HepG2 (cell line): ENCODE data around the gene TMEM39B. TPM values are rescaled to one million over a fixed set of nuclear protein-coding genes. Genes with fewer than 3 reads are reported as not detected.

Source experiments
- ATAC-seq: fragments of 200-7000 bp; cut with Tn5 transposase; 3 replicates; pipeline ENCODE4 v1.9.1; 2020; ENCODE audit warnings: mild to moderate bottlenecking, moderate library complexity
- BruUV-seq: library from RNA; stranded (reverse); fragments of 400-500 nt; replicated peaks from 2 replicates; lab custom pipeline; 2021; lab: Mats Ljungman, UMichigan
- CTCF ChIA-PET: fragments of 300-600 bp; formaldehyde crosslinking; extraction: SDS; loops from one replicate; lab custom pipeline; 2021; ENCODE audit warnings: low total read pairs, inconsistent platforms, low intra/inter-chr PET ratio; lab: Yijun Ruan, JAX
- POLR2A ChIA-PET: fragments of 350-600 bp; sonication (Branson Sonifier 250); formaldehyde crosslinking; loops from one replicate; lab custom pipeline; 2020; ENCODE audit warnings: antibody characterized with exemption, inconsistent platforms; lab: Yijun Ruan, JAX
- DNase-seq: peaks from one replicate; pipeline ENCODE4 v3.0.0-alpha.2; 2015; ENCODE audit warnings: low spot score
- FAIRE-seq: peaks from 3 replicates; lab custom pipeline; 2011; peaks lifted over from hg19 to GRCh38; lab: Jason Lieb, UNC
- H2AFZ ChIP-seq: one replicate; pipeline ENCODE4 v1.6.1; 2011; ENCODE audit warnings: low read length, inconsistent platforms
- H3K27ac ChIP-seq: fragments of 300-600 bp; 3 replicates; pipeline ENCODE4 v1.8.0; 2011; ENCODE audit warnings: mixed run types, mild to moderate bottlenecking, mixed read lengths, low read length, inconsistent platforms; ENCODE audit not compliant: insufficient read depth; ENCODE audit errors: extremely low read length
- H3K27me3 ChIP-seq, 2 experiments: fragments of 200-600 bp in 1 of 2; 2 replicates in 1 of 2; 3 replicates in 1 of 2; pipeline versions ENCODE4 v1.6.0 to v1.8.0; 2011; ENCODE audit warnings: low read length in 2 of 2, mild to moderate bottlenecking in 2 of 2, moderate library complexity in 2 of 2, inconsistent platforms in 1 of 2; ENCODE audit not compliant: insufficient read depth in 2 of 2, control insufficient read depth in 1 of 2
- H3K36me3 ChIP-seq, 2 experiments: fragments of 200-600 bp in 1 of 2; replicated peaks in 1 of 2; 2 replicates in 1 of 2; 3 replicates in 1 of 2; pipeline versions ENCODE4 v1.5.1 to v1.8.0; 2011; ENCODE audit warnings: low read length in 2 of 2, inconsistent platforms in 1 of 2; ENCODE audit not compliant: insufficient read depth in 2 of 2, control insufficient read depth in 1 of 2
- H3K4me1 ChIP-seq: 2 replicates; pipeline ENCODE4 v1.5.1; 2012; ENCODE audit warnings: low read length, inconsistent platforms; ENCODE audit not compliant: insufficient read depth
- H3K4me2 ChIP-seq: 2 replicates; pipeline ENCODE4 v1.6.0; 2011; ENCODE audit warnings: low read depth, low read length, inconsistent platforms
- H3K4me3 ChIP-seq, 3 experiments: fragments of 200-600 bp in 1 of 3; sonication (generic), shearing (Covaris generic) in 1 of 3; replicated peaks in 1 of 3; 2 replicates each; pipeline ENCODE4 v1.5.1; 2011 to 2016; ENCODE audit warnings: low read length in 3 of 3, inconsistent platforms in 2 of 3, low read depth in 2 of 3, mild to moderate bottlenecking in 2 of 3, control low read depth in 1 of 3, mixed read lengths in 1 of 3; ENCODE audit not compliant: insufficient read depth in 1 of 3
- H3K79me2 ChIP-seq: one replicate; pipeline ENCODE4 v1.6.1; 2011; ENCODE audit warnings: low read length, inconsistent platforms; ENCODE audit not compliant: insufficient read depth
- H3K9ac ChIP-seq: 2 replicates; pipeline ENCODE4 v1.6.0; 2011; ENCODE audit warnings: mild to moderate bottlenecking, low read depth, low read length, inconsistent platforms; ENCODE audit not compliant: insufficient read depth
- H3K9me3 ChIP-seq: 2 replicates; pipeline ENCODE4 v1.5.1; 2012; ENCODE audit warnings: mild to moderate bottlenecking, low read length
- H4K20me1 ChIP-seq: 2 replicates; pipeline ENCODE4 v1.6.0; 2011; ENCODE audit warnings: inconsistent platforms, mild to moderate bottlenecking, low read length, moderate library complexity; ENCODE audit not compliant: insufficient read depth
- HNRNPH1 ChIP-seq: fragments of 200-400 bp; formaldehyde crosslinking; optimal IDR thresholded peaks from 2 replicates; pipeline ENCODE3; 2017; ENCODE audit warnings: mild to moderate bottlenecking, low read depth, low read length
- PTBP1 ChIP-seq: fragments of 200-400 bp; formaldehyde crosslinking; IDR thresholded peaks from 2 replicates; pipeline ENCODE4 v1.6.1; 2018; ENCODE audit warnings: low read length, low read depth; ENCODE audit not compliant: poor library complexity, severe bottlenecking
- SPEN ChIP-seq: sonication (generic); formaldehyde crosslinking; IDR thresholded peaks from 2 replicates; pipeline ENCODE4 v1.5.1; 2020; ENCODE audit warnings: low read depth, mild to moderate bottlenecking, missing genetic modification reagents
- ZNF383 ChIP-seq: sonication (generic); formaldehyde crosslinking; IDR thresholded peaks from 2 replicates; pipeline ENCODE4 v1.4.0; 2020; ENCODE audit warnings: missing genetic modification reagents, mild to moderate bottlenecking, borderline replicate concordance
- ZNF432 ChIP-seq: sonication (generic); formaldehyde crosslinking; IDR thresholded peaks from 2 replicates; pipeline ENCODE4 v1.5.0; 2020; ENCODE audit warnings: missing genetic modification reagents, mild to moderate bottlenecking, borderline replicate concordance
- ZNF557 ChIP-seq: sonication (generic); formaldehyde crosslinking; IDR thresholded peaks from 2 replicates; pipeline ENCODE4 v1.4.0; 2020; ENCODE audit warnings: missing genetic modification reagents
- ZNF670 ChIP-seq: sonication (generic); formaldehyde crosslinking; IDR thresholded peaks from 2 replicates; pipeline ENCODE4 v1.8.0; 2022; ENCODE audit warnings: mild to moderate bottlenecking, missing genetic modification reagents, borderline replicate concordance
- ZNF720 ChIP-seq: sonication (generic); formaldehyde crosslinking; IDR thresholded peaks from 2 replicates; pipeline ENCODE4 v1.4.0; 2020; ENCODE audit warnings: missing genetic modification reagents
- WGBS: methylation state at CpG from one replicate; pipeline ENCODE4 v1.1.6; 2017; ENCODE audit warnings: low lambda C conversion rate; 5-methylcytosine and 5-hydroxymethylcytosine counted together
- in situ Hi-C: cut with HindIII; loops from 2 replicates; pipeline ENCODE4 v1.10.0; 2017; ENCODE audit warnings: low pct_unique_long_range_greater_than_20kb; ENCODE audit not compliant: extremely low pct_ligation_motif_present
- intact Hi-C: fragments of 100-400 bp; cut with micrococcal nuclease; formaldehyde crosslinking; loops from one replicate; pipeline ENCODE4 v1.10.0; 2022; ENCODE audit not compliant: unreplicated experiment
- polyA plus RNA-seq, 8 experiments: library from polyadenylated mRNA; depleted of rRNA in 3 of 8; stranded (reverse) in 7 of 8; unstranded in 1 of 8; fragments of >200 nt; fragmentation: Illumina TruSeq in 4 of 8; extraction: Trizol in 4 of 8; gene quantifications; 2 replicates each; pipeline versions ENCODE4 v1.2.1 to v1.2.3, GENCODE V29; 2011 to 2016; ENCODE audit warnings: low read depth in 4 of 8, missing spikeins in 1 of 8, mixed read lengths in 1 of 8; ENCODE audit not compliant: insufficient read depth in 1 of 8
- total RNA-seq, 5 experiments: library from RNA; depleted of rRNA; stranded (reverse); fragments of >200 nt; fragmentation: Illumina TruSeq; extraction: Trizol; gene quantifications; 2 replicates each; pipeline ENCODE4 v1.2.3, GENCODE V29; 2016; ENCODE audit warnings: low read depth in 1 of 5
- TF ChIP-seq, protein P1 (sequence below): sonication (generic); formaldehyde crosslinking; IDR thresholded peaks from 2 replicates; pipeline ENCODE4 v1.5.0; 2020; ENCODE audit warnings: mild to moderate bottlenecking, missing genetic modification reagents
- TF ChIP-seq, protein P2 (sequence below): sonication (generic); formaldehyde crosslinking; IDR thresholded peaks from 2 replicates; pipeline ENCODE4 v1.8.1; 2023; ENCODE audit warnings: mild to moderate bottlenecking, inconsistent platforms, moderate library complexity, missing genetic modification reagents, borderline replicate concordance
- TF ChIP-seq, protein P3 (sequence below): sonication (generic); formaldehyde crosslinking; IDR thresholded peaks from 2 replicates; pipeline ENCODE4 v1.4.0; 2020; ENCODE audit warnings: mild to moderate bottlenecking, missing genetic modification reagents
- TF ChIP-seq, protein P4 (sequence below): IDR thresholded peaks from 2 replicates; pipeline ENCODE4 v1.6.1; 2016; ENCODE audit warnings: low read depth, borderline replicate concordance

TMEM39B gene
- total and polyA plus RNA-seq, 2 of the 13 experiments (the other 11 are each of a cell fraction or from before 2014, with no cell fraction given): 4.9 to 10.4 TPM

DNA sequence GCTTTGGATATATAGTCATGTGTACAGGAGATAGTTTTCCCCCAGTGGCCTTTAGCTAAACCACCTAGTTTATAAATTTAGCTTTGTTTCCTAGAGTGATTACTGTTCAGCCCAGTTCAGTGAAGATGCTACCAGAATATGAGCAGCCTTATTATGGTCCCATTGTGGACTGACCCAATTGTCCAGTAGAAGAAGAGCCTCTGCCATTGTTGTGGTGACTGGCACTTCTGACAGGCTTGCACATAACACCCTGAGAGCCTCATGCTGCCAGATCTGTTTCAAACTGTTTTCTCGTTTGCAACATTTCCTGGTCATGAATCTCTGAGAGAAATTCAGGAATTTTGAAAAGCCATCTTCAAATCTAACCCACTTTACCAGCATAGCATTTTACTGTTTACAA lies 55.7 kb downstream of the TMEM39B start:
- Histone ChIP-seq H4K20me1 (peaks cover 11% of the 10 kb centered on the region), H2AFZ (no peak overlapping the region), H3K9ac (no peak overlapping the region), H3K79me2 (peaks cover 76% of the 10 kb centered on the region), H3K9me3 (no peaks in the 10 kb centered on the region), H3K36me3 (peaks cover 4 to 5% of the 10 kb centered on the region in 2 experiments; a peak in 3 of 5 replicates), H3K27me3 (no peaks in the 10 kb centered on the region), H3K4me2 (no peak overlapping the region), H3K27ac (no peak overlapping the region), H3K4me1 (peaks cover 20% of the 10 kb centered on the region), H3K4me3 (no peak overlapping the region)
- in situ Hi-C loops (no loop called here), intact Hi-C loops (no loop called here)
- ATAC-seq (no peak), DNase-seq (no peak), FAIRE-seq (no peak)
- ChIA-PET POLR2A (interaction anchor here (0.5 kb wide), 1 partner anchor 113 kb away, joined by 3 read pairs; no protein-coding TSS in a partner anchor), CTCF (no interaction called here)
- no peak for TF ChIP-seq ZNF383 (CRISPR knock-in tag)
- no peak for TF ChIP-seq HNRNPH1
- no peak for TF ChIP-seq ZNF670 (CRISPR knock-in tag)
- no peak for TF ChIP-seq PTBP1
- no TSS peak for BruUV-seq
- 90% methylated on average over 1 of the region's 1 CpG for WGBS

DNA sequence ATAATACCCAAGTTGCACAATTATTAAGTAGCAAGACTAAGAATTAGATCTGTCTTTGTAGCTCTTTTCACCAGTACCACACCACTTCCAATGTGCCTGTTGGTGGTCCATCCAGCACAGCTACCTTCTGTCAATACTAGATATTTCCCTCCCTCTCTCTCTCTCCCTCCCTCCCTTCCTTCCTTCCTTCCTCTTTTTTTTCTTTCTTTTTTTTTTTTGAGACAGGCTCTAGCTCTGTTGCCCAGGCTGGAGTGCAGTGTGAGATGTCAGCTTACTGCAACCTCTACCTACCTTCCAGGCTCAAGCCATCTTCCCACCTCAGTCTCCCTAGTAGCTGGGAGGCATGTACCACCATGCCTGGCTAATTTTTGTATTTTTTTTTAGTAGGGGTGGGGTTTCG lies 56.2 kb downstream of the TMEM39B start:
- H3K4me2 ChIP-seq: no peak overlapping the region
- H3K4me3 ChIP-seq: no peak overlapping the region
- peaks cover 20% of the 10 kb centered on the region for H3K4me1 ChIP-seq
- H3K79me2 ChIP-seq: peaks cover 73% of the 10 kb centered on the region
- DNase-seq (no peak), FAIRE-seq (no peak), ATAC-seq (no peak)
- H3K9ac ChIP-seq: no peak overlapping the region
- ChIA-PET POLR2A (interaction anchor here (0.5 kb wide), 1 partner anchor 113 kb away, joined by 3 read pairs; no protein-coding TSS in a partner anchor), CTCF (no interaction called here)
- in situ Hi-C loops (no loop called here), intact Hi-C loops (no loop called here)
- BruUV-seq: no TSS peak
- H3K9me3 ChIP-seq: no peaks in the 10 kb centered on the region
- no peak overlapping the region for H2AFZ ChIP-seq
- no peak overlapping the region for H3K27ac ChIP-seq
- peaks cover 11% of the 10 kb centered on the region for H4K20me1 ChIP-seq
- 100% methylated on average over 1 of the region's 1 CpG for WGBS
- H3K36me3 ChIP-seq: peaks cover 4 to 5% of the 10 kb centered on the region in 2 experiments; a peak in 3 of 5 replicates
- no peaks in the 10 kb centered on the region for H3K27me3 ChIP-seq
- TF ChIP-seq, protein P1, sequence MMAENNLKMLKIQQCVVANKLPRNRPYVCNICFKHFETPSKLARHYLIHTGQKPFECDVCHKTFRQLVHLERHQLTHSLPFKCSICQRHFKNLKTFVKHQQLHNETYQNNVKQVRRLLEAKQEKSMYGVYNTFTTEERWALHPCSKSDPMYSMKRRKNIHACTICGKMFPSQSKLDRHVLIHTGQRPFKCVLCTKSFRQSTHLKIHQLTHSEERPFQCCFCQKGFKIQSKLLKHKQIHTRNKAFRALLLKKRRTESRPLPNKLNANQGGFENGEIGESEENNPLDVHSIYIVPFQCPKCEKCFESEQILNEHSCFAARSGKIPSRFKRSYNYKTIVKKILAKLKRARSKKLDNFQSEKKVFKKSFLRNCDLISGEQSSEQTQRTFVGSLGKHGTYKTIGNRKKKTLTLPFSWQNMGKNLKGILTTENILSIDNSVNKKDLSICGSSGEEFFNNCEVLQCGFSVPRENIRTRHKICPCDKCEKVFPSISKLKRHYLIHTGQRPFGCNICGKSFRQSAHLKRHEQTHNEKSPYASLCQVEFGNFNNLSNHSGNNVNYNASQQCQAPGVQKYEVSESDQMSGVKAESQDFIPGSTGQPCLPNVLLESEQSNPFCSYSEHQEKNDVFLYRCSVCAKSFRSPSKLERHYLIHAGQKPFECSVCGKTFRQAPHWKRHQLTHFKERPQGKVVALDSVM (CRISPR knock-in tag): no peak
- TF ChIP-seq, protein P2, sequence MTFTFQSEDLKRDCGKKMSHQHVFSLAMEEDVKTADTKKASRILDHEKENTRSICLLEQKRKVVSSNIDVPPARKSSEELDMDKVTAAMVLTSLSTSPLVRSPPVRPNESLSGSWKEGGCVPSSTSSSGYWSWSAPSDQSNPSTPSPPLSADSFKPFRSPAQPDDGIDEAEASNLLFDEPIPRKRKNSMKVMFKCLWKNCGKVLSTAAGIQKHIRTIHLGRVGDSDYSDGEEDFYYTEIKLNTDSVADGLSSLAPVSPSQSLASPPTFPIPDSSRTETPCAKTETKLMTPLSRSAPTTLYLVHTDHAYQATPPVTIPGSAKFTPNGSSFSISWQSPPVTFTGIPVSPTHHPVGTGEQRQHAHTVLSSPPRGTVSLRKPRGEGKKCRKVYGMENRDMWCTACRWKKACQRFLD (CRISPR knock-in tag): no peak
- TF ChIP-seq, protein P3, sequence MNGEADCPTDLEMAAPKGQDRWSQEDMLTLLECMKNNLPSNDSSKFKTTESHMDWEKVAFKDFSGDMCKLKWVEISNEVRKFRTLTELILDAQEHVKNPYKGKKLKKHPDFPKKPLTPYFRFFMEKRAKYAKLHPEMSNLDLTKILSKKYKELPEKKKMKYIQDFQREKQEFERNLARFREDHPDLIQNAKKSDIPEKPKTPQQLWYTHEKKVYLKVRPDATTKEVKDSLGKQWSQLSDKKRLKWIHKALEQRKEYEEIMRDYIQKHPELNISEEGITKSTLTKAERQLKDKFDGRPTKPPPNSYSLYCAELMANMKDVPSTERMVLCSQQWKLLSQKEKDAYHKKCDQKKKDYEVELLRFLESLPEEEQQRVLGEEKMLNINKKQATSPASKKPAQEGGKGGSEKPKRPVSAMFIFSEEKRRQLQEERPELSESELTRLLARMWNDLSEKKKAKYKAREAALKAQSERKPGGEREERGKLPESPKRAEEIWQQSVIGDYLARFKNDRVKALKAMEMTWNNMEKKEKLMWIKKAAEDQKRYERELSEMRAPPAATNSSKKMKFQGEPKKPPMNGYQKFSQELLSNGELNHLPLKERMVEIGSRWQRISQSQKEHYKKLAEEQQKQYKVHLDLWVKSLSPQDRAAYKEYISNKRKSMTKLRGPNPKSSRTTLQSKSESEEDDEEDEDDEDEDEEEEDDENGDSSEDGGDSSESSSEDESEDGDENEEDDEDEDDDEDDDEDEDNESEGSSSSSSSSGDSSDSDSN (CRISPR knock-in tag): no peak
- TF ChIP-seq ZNF720 (CRISPR knock-in tag): no peak
- TF ChIP-seq SPEN (CRISPR knock-in tag): no peak
- no peak for TF ChIP-seq ZNF432 (CRISPR knock-in tag)
- no peak for TF ChIP-seq ZNF557 (CRISPR knock-in tag)
- TF ChIP-seq, protein P4, sequence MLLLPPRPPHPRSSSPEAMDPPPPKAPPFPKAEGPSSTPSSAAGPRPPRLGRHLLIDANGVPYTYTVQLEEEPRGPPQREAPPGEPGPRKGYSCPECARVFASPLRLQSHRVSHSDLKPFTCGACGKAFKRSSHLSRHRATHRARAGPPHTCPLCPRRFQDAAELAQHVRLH (CRISPR knock-in tag): no peak
